Measurements from ENCODE around the gene SWAP70. TPM values are rescaled to one million over a fixed set of nuclear protein-coding genes. Genes with fewer than 3 reads are reported as not detected.
A peak's percentile ranks its signal among the peaks of the same experiment; 100 is the strongest.

Gene SWAP70
- total RNA-seq, 3 donors from 2014 or later (not counting 1 experiment from before 2014, with no cell fraction given), result 11.8 to 14.0 (median 11.9) TPM

DNA sequence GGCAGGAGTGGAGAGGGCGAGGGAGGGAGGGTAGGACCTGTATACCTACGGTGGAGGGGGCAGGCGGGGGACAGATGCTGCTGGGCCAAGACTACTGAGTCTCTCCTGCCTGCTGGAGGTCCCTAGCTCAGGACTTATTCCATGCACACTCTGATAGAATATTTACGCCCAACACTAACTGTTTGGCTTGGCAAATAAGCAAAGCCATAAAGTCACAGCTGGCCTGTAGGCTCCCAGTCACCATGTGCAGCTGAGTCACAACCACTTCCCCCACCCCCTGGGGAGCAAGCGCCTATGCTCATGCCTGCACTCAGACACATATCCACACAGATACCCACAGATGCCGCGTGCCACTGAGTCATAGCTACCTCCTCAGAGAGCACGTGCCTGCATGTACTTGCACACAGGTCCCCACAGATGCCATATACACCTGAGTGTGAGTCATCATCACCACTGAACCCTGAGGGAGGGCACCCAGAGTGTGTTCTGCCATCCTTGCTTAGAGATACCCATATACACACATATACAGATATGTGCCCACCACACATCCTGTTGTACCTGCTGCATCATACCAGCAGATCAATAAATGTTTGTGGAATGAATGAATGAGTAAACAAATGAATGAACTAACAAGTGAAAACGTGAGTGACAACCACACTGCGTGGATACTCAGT lies 95.8 kb downstream of the SWAP70 start:
- Histone ChIP-seq H3K36me3 (ENCODE audit: control insufficient read depth, insufficient read depth, low read length) (no peaks in the 10 kb centered on the region), H3K27ac (ENCODE audit: low read length) (no peak overlapping the region), H3K4me3 (ENCODE audit: low read length) (no peak overlapping the region), H3K9me3 (ENCODE audit: control insufficient read depth, insufficient read depth, low read length) (no peaks in the 10 kb centered on the region), H3K27me3 (ENCODE audit: control insufficient read depth, insufficient read depth, low read length) (no peaks in the 10 kb centered on the region), H3K4me1 (ENCODE audit: control insufficient read depth, insufficient read depth, low read length) (peaks cover 40% of the 10 kb centered on the region)
- peaks cover 16 to 30% of the 10 kb centered on the region in 2 donors for H3K4me1 Mint-ChIP-seq
- no peaks in the 10 kb centered on the region for H3K27me3 Mint-ChIP-seq (ENCODE audit: low read depth in 2 of 2)
- TF ChIP-seq, protein P1, sequence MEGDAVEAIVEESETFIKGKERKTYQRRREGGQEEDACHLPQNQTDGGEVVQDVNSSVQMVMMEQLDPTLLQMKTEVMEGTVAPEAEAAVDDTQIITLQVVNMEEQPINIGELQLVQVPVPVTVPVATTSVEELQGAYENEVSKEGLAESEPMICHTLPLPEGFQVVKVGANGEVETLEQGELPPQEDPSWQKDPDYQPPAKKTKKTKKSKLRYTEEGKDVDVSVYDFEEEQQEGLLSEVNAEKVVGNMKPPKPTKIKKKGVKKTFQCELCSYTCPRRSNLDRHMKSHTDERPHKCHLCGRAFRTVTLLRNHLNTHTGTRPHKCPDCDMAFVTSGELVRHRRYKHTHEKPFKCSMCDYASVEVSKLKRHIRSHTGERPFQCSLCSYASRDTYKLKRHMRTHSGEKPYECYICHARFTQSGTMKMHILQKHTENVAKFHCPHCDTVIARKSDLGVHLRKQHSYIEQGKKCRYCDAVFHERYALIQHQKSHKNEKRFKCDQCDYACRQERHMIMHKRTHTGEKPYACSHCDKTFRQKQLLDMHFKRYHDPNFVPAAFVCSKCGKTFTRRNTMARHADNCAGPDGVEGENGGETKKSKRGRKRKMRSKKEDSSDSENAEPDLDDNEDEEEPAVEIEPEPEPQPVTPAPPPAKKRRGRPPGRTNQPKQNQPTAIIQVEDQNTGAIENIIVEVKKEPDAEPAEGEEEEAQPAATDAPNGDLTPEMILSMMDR (IDR thresholded peaks at IDR 0.05), result no peak
- peak overlapping the region; percentile 53 to 80 for H3K27ac Mint-ChIP-seq
- ATAC-seq (peak; percentile 28 to 52 (median 37)), DNase-seq (peak; percentile 66 to 74)
- no peaks in the 10 kb centered on the region for H3K36me3 Mint-ChIP-seq
- intact Hi-C loops (cut with micrococcal nuclease), result loop anchor here (2.0 to 5.0 kb wide), 2 partner anchors 563 to 757 kb away; partner anchors contain the start of gene NRIP3
- 53% methylated on average over 10 of the region's 10 CpGs for WGBS (ENCODE audit: insufficient coverage)
- no peaks in the 10 kb centered on the region for H3K9me3 Mint-ChIP-seq
- peak overlapping the region; percentile 88 for H3K4me3 Mint-ChIP-seq

GRCh38 chr11:9760193-9760575 lies 96.3 kb downstream of the SWAP70 start:
- peaks cover 16 to 30% of the 10 kb centered on the region in 2 donors for H3K4me1 Mint-ChIP-seq

GRCh38 chr11:9761441-9761945 lies 97.6 kb downstream of the SWAP70 start:
- no peaks in the 10 kb centered on the region for H3K27me3 ChIP-seq (ENCODE audit: control insufficient read depth, insufficient read depth, low read length)
- H3K36me3 ChIP-seq (ENCODE audit: control insufficient read depth, insufficient read depth, low read length), result no peaks in the 10 kb centered on the region
- ATAC-seq, result no peak
- Mint-ChIP-seq H3K27me3 (ENCODE audit: low read depth in 2 of 2) (no peaks in the 10 kb centered on the region), H3K4me1 (peaks cover 16 to 19% of the 10 kb centered on the region in 2 donors), H3K27ac (no peak overlapping the region), H3K4me3 (no peak overlapping the region), H3K36me3 (no peaks in the 10 kb centered on the region), H3K9me3 (no peaks in the 10 kb centered on the region)
- TF ChIP-seq, protein P1 (IDR thresholded peaks at IDR 0.05), result no peak
- H3K4me3 ChIP-seq (ENCODE audit: low read length), result no peak overlapping the region
- intact Hi-C loops (cut with micrococcal nuclease), result no loop called here
- H3K4me1 ChIP-seq (ENCODE audit: control insufficient read depth, insufficient read depth, low read length), result peaks cover 27% of the 10 kb centered on the region
- WGBS (ENCODE audit: insufficient coverage), result 89% methylated on average over 6 of the region's 6 CpGs
- no peaks in the 10 kb centered on the region for H3K9me3 ChIP-seq (ENCODE audit: control insufficient read depth, insufficient read depth, low read length)
- no peak overlapping the region for H3K27ac ChIP-seq (ENCODE audit: low read length)
- DNase-seq, result no peak

More at GRCh38 chr11:9760193-9760575, 96.3 kb downstream of the SWAP70 start:
- 91% methylated on average over 3 of the region's 3 CpGs for WGBS (ENCODE audit: insufficient coverage)
- no peaks in the 10 kb centered on the region for H3K9me3 Mint-ChIP-seq
- no peak overlapping the region for H3K4me3 Mint-ChIP-seq
- no peak for DNase-seq
- peak overlapping the region in 1 of 2 donors; percentile 80 for H3K27ac Mint-ChIP-seq
- H3K27ac ChIP-seq (ENCODE audit: low read length), result no peak overlapping the region
- TF ChIP-seq, protein P1 (IDR thresholded peaks at IDR 0.05), result no peak
- no peaks in the 10 kb centered on the region for H3K36me3 ChIP-seq (ENCODE audit: control insufficient read depth, insufficient read depth, low read length)
- H3K36me3 Mint-ChIP-seq, result no peaks in the 10 kb centered on the region
- no peaks in the 10 kb centered on the region for H3K27me3 ChIP-seq (ENCODE audit: control insufficient read depth, insufficient read depth, low read length)
- intact Hi-C loops (cut with micrococcal nuclease), result no loop called here
- H3K4me3 ChIP-seq (ENCODE audit: low read length), result no peak overlapping the region
- no peaks in the 10 kb centered on the region for H3K9me3 ChIP-seq (ENCODE audit: control insufficient read depth, insufficient read depth, low read length)
- no peaks in the 10 kb centered on the region for H3K27me3 Mint-ChIP-seq (ENCODE audit: low read depth in 2 of 2)
- peaks cover 40% of the 10 kb centered on the region for H3K4me1 ChIP-seq (ENCODE audit: control insufficient read depth, insufficient read depth, low read length)
- ATAC-seq, result no peak

Measured in natural killer cell (primary cell).